Peyer's patch (tissue), 4 donors: ENCODE measurements around the gene FAT1.

Experiments used
- CTCF ChIP-seq, 6 experiments: fragments of 450-650 bp in 4 of 6; fragments of 200-600 bp in 2 of 6; sonication (generic) in 1 of 6; IDR thresholded peaks; one replicate each; pipeline ENCODE4 v1.5.1; 2017 to 2019; ENCODE audit warnings: antibody characterized with exemption in 6 of 6, mild to moderate bottlenecking in 3 of 6, moderate library complexity in 1 of 6
- POLR2A ChIP-seq, 2 donors: fragments of 450-650 bp; IDR thresholded peaks; one replicate each; pipeline ENCODE4 v1.5.1; 2017; ENCODE audit warnings: antibody characterized with exemption in 2 of 2, mild to moderate bottlenecking in 2 of 2, moderate library complexity in 2 of 2

DNA sequence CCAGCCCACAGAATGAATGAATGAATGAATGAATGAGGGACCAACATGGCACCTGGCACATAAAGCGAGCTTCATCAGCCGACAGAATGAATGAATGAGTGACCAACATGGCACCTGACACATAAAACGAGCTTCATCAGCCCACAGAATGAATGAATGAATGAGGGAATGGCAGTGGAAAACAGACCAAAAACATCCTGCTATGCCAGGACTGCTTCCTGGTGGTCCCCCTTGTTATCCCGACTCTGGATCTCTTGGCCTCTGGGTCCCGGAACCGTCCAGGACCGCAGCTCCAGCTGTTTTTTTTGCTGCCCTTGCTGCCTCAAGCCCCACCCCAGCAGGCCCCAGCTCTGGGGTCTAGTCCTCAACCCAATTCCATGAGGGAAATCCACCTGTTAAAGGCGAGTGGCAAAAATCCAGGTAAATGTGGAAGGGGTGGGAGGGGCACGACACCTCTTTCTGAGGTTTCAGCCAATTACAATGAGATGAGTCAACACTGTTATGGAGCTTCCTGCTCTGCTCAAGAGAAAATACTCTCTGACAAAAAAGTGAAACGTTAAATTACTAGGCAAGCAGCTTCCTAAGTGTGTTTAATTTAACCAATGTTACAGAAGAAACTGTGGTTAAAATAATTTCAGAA is 96.3 kb downstream of the FAT1 start:
- TF ChIP-seq POLR2A (IDR thresholded peaks at IDR 0.05): no peak
- no peak for TF ChIP-seq CTCF (IDR thresholded peaks at IDR 0.05)
